ENCODE data around the gene TMEM221. TPM values are rescaled to one million over a fixed set of nuclear protein-coding genes. Genes with fewer than 3 reads are reported as not detected.

TMEM221 gene
- total and polyA plus RNA-seq, 5 experiments from 2014 or later, result 0.13 TPM; not detected in 4

- ATAC-seq, result no peak
- H3K9me3 Mint-ChIP-seq, result no peaks in the 10 kb centered on the region
Measured at GRCh38 chr19:17409990-17410389, 38.5 kb downstream of the TMEM221 start.

GRCh38 chr19:17406887-17407196 lies 41.6 kb downstream of the TMEM221 start:
- Mint-ChIP-seq H3K4me1 (peaks cover 20 to 46% (median 39%) of the 10 kb centered on the region in 4 donors), H3K36me3 (peaks cover 0 to 19% (median 4%) of the 10 kb centered on the region in 3 donors), H3K9me3 (no peaks in the 10 kb centered on the region), H3K27ac (peak overlapping the region; percentile 93 to 97 (median 96)), H3K27me3 (no peaks in the 10 kb centered on the region), H3K4me3 (peak overlapping the region; percentile 87 to 99 (median 96))
- ATAC-seq, result no peak
- POLR2A ChIA-PET, result interaction anchor here (4.5 kb wide), 1 partner anchor 13 kb away, joined by 29 read pairs; the partner anchor contains the start of gene MVB12A
- no peak for DNase-seq

More at GRCh38 chr19:17409990-17410389, 38.5 kb downstream of the TMEM221 start:
- no peak overlapping the region for H3K27ac Mint-ChIP-seq
- peaks cover 11 to 38% (median 31%) of the 10 kb centered on the region in 4 donors for H3K4me1 Mint-ChIP-seq
- H3K36me3 Mint-ChIP-seq, result peaks cover 0 to 34% (median 6%) of the 10 kb centered on the region in 3 donors
- no peak overlapping the region for H3K4me3 Mint-ChIP-seq
- no peak for DNase-seq
- H3K27me3 Mint-ChIP-seq, result no peaks in the 10 kb centered on the region
- POLR2A ChIA-PET, result interaction anchor here (0.6 to 0.7 kb wide), 2 partner anchors 451 to 523 kb away, joined by 3 read pairs; no protein-coding TSS in a partner anchor

GRCh38 chr19:17406046-17406886 lies 42.2 kb downstream of the TMEM221 start:
- H3K27me3 Mint-ChIP-seq, result no peaks in the 10 kb centered on the region
- DNase-seq (no peak), ATAC-seq (peak in 1 of 2 donors; percentile 26)
- H3K4me1 Mint-ChIP-seq, result peaks cover 20 to 41% (median 38%) of the 10 kb centered on the region in 4 donors
- peak overlapping the region; percentile 87 to 99 (median 96) for H3K4me3 Mint-ChIP-seq
- no peaks in the 10 kb centered on the region for H3K9me3 Mint-ChIP-seq
- POLR2A ChIA-PET, result interaction anchor here (0.7 to 4.5 kb wide), 4 partner anchors 12 to 114 kb away, joined by 5 to 29 read pairs (median 10); partner anchors contain the start of genes CCDC194 and MVB12A
- peak overlapping the region; percentile 93 to 97 (median 96) for H3K27ac Mint-ChIP-seq
- peaks cover 0 to 19% (median 2%) of the 10 kb centered on the region in 3 donors for H3K36me3 Mint-ChIP-seq

GRCh38 chr19:17405250-17406045 lies 43.0 kb downstream of the TMEM221 start, which contains the start of gene BST2:
TSS of gene BST2 (minus strand) at chr19:17405630. CDS start at chr19:17405575, 55 bp downstream.
- no peaks in the 10 kb centered on the region for H3K9me3 Mint-ChIP-seq
- ATAC-seq (peak; percentile 80 to 89), DNase-seq (peak in 9 of 10 donors; percentile 27 to 74 (median 54))
- peaks cover 0 to 23% (median 2%) of the 10 kb centered on the region in 3 donors for H3K36me3 Mint-ChIP-seq
- POLR2A ChIA-PET, result interaction anchor here (0.7 to 4.5 kb wide), 7 partner anchors 8 to 876 kb away, joined by 3 to 29 read pairs (median 5); partner anchors contain the start of genes CCDC194, JUND, MVB12A and USE1
- H3K27ac Mint-ChIP-seq, result peak within 1 kb of the TSS; percentile 93 to 97 (median 96)
- peaks cover 20 to 41% (median 38%) of the 10 kb centered on the region in 4 donors for H3K4me1 Mint-ChIP-seq
- no peaks in the 10 kb centered on the region for H3K27me3 Mint-ChIP-seq
- H3K4me3 Mint-ChIP-seq, result peak within 1 kb of the TSS; percentile 87 to 99 (median 96)

GRCh38 chr19:17404621-17405249 lies 43.7 kb downstream of the TMEM221 start:
- POLR2A ChIA-PET, result interaction anchor here (0.7 to 4.5 kb wide), 7 partner anchors 8 to 877 kb away, joined by 3 to 29 read pairs (median 3); partner anchors contain the start of genes CCDC194, JUND, MVB12A and USE1
- Mint-ChIP-seq H3K27me3 (no peaks in the 10 kb centered on the region), H3K9me3 (no peaks in the 10 kb centered on the region), H3K4me3 (peak overlapping the region; percentile 87 to 99 (median 96)), H3K36me3 (peaks cover 0 to 25% (median 2%) of the 10 kb centered on the region in 3 donors), H3K4me1 (peaks cover 20 to 40% (median 38%) of the 10 kb centered on the region in 4 donors), H3K27ac (peak overlapping the region; percentile 93 to 97 (median 96))
- DNase-seq (no peak), ATAC-seq (no peak)

- Mint-ChIP-seq H3K36me3 (peaks cover 0 to 27% (median 2%) of the 10 kb centered on the region in 3 donors), H3K9me3 (no peaks in the 10 kb centered on the region), H3K27ac (peak overlapping the region; percentile 48 to 97 (median 92)), H3K4me3 (peak overlapping the region; percentile 87 to 99 (median 96)), H3K27me3 (no peaks in the 10 kb centered on the region), H3K4me1 (peaks cover 20 to 39% (median 38%) of the 10 kb centered on the region in 4 donors)
- POLR2A ChIA-PET, result interaction anchor here (0.6 to 4.5 kb wide), 4 partner anchors 10 to 89 kb away, joined by 3 to 29 read pairs (median 8); partner anchors contain the start of genes CCDC194 and MVB12A
- no peak for DNase-seq
- no peak for ATAC-seq
Measured at GRCh38 chr19:17404015-17404414, 44.5 kb downstream of the TMEM221 start.

GRCh38 chr19:17402982-17403855 lies 45.2 kb downstream of the TMEM221 start:
- no peaks in the 10 kb centered on the region for H3K27me3 Mint-ChIP-seq
- ATAC-seq (peak; percentile 9 to 40), DNase-seq (peak in 6 of 10 donors; percentile 23 to 55 (median 32))
- peak overlapping the region; percentile 87 to 99 (median 96) for H3K4me3 Mint-ChIP-seq
- H3K9me3 Mint-ChIP-seq, result no peaks in the 10 kb centered on the region
- H3K27ac Mint-ChIP-seq, result peak overlapping the region in 9 of 10 donors; percentile 28 to 97 (median 84)
- peaks cover 0 to 27% (median 2%) of the 10 kb centered on the region in 3 donors for H3K36me3 Mint-ChIP-seq
- peaks cover 20 to 39% (median 37%) of the 10 kb centered on the region in 4 donors for H3K4me1 Mint-ChIP-seq
- POLR2A ChIA-PET, result interaction anchor here (0.6 to 1.2 kb wide), 2 partner anchors 12 to 57 kb away, joined by 3 to 4 read pairs; no protein-coding TSS in a partner anchor

- Mint-ChIP-seq H3K4me3 (peak overlapping the region in 1 of 10 donors; percentile 24), H3K27ac (peak overlapping the region in 6 of 10 donors; percentile 25 to 74 (median 50)), H3K9me3 (no peaks in the 10 kb centered on the region), H3K27me3 (no peaks in the 10 kb centered on the region), H3K4me1 (peaks cover 12 to 30% (median 23%) of the 10 kb centered on the region in 4 donors), H3K36me3 (peaks cover 0 to 27% (median 2%) of the 10 kb centered on the region in 3 donors)
- DNase-seq, result no peak
- ATAC-seq, result no peak
- POLR2A ChIA-PET, result no interaction called here
Measured at GRCh38 chr19:17401628-17402027, 46.8 kb downstream of the TMEM221 start.

- DNase-seq (no peak), ATAC-seq (no peak)
- Mint-ChIP-seq H3K27ac (peak overlapping the region in 1 of 10 donors; percentile 44), H3K27me3 (no peaks in the 10 kb centered on the region), H3K36me3 (peaks cover 0 to 27% (median 2%) of the 10 kb centered on the region in 3 donors), H3K9me3 (no peaks in the 10 kb centered on the region), H3K4me3 (no peak overlapping the region), H3K4me1 (peaks cover 9 to 19% (median 18%) of the 10 kb centered on the region in 4 donors)
- POLR2A ChIA-PET, result interaction anchor here (0.6 kb wide), 1 partner anchor 9 kb away, joined by 3 read pairs; no protein-coding TSS in a partner anchor
Measured at GRCh38 chr19:17398902-17399527, 49.5 kb downstream of the TMEM221 start.

GRCh38 chr19:17394891-17395415 lies 53.5 kb downstream of the TMEM221 start:
- H3K27ac Mint-ChIP-seq, result peak overlapping the region in 8 of 10 donors; percentile 44 to 84 (median 72)

More at GRCh38 chr19:17394891-17395415, 53.5 kb downstream of the TMEM221 start:
- H3K4me1 Mint-ChIP-seq, result peaks cover 11 to 29% (median 25%) of the 10 kb centered on the region in 4 donors
- peaks cover 0 to 2% (median 0%) of the 10 kb centered on the region in 9 donors for H3K9me3 Mint-ChIP-seq
- peaks cover 0 to 3% (median 0%) of the 10 kb centered on the region in 3 donors for H3K36me3 Mint-ChIP-seq
- DNase-seq, result peak in 4 of 10 donors; percentile 21 to 40 (median 32)
- H3K27me3 Mint-ChIP-seq, result no peaks in the 10 kb centered on the region
- POLR2A ChIA-PET, result interaction anchor here (0.6 to 3.0 kb wide), 3 partner anchors 10 to 25 kb away, joined by 3 to 11 read pairs (median 3); partner anchors contain the start of genes BST2 and MVB12A
- no peak for ATAC-seq
- H3K4me3 Mint-ChIP-seq, result peak overlapping the region in 4 of 10 donors; percentile 7 to 33 (median 30)

All from naive thymus-derived CD8-positive, alpha-beta T cell (primary cell).